NCI-H526 (cell line): ENCODE measurements around the gene LTBP4.
A peak's percentile ranks its signal among the peaks of the same experiment; 100 is the strongest.
"Not testable (repeated sequence)": the region's sequence is repeated elsewhere in the genome, so short reads cannot be mapped to it uniquely, and the experiment has no call there.

Source experiments
- DNase-seq, 2 experiments: peaks; one replicate each; lab custom pipeline; 2025; lab: John Stamatoyannopoulos, UW

LTBP4 gene

GRCh38 chr19:40611096-40611495 lies 9.9 kb downstream of the LTBP4 start:
- DNase-seq, result no peak

DNA sequence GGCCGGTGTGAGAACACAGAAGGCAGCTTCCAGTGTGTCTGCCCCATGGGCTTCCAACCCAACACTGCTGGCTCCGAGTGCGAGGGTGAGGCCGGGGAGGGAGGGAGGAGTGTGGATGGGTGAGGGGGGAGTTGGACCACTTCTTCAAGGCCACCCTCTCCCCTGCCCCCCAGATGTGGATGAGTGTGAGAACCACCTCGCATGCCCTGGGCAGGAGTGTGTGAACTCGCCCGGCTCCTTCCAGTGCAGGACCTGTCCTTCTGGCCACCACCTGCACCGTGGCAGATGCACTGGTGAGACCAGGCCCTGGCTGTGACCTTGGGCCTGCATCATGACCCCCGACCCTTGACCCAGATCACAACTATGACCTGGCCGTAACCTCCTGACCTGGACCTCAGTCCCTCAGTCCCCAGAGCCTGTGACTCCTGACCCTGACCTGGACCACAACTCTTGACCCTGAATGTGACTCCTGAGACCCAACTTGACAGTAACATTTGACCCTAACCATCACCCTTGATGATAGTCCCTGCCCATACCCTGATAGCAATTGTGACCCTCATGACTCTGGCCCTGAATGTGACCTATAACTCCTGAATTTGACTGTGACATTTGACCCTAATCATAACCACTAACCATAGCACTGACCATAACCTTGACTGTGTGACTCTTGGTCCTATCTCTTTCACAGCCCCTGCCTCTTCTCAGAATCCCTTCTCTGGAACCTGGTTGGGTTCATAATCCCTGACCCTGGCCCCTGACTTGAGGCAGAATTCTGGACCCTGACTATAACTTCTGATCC lies 10.9 kb downstream of the LTBP4 start:
- DNase-seq, result no peak

DNA sequence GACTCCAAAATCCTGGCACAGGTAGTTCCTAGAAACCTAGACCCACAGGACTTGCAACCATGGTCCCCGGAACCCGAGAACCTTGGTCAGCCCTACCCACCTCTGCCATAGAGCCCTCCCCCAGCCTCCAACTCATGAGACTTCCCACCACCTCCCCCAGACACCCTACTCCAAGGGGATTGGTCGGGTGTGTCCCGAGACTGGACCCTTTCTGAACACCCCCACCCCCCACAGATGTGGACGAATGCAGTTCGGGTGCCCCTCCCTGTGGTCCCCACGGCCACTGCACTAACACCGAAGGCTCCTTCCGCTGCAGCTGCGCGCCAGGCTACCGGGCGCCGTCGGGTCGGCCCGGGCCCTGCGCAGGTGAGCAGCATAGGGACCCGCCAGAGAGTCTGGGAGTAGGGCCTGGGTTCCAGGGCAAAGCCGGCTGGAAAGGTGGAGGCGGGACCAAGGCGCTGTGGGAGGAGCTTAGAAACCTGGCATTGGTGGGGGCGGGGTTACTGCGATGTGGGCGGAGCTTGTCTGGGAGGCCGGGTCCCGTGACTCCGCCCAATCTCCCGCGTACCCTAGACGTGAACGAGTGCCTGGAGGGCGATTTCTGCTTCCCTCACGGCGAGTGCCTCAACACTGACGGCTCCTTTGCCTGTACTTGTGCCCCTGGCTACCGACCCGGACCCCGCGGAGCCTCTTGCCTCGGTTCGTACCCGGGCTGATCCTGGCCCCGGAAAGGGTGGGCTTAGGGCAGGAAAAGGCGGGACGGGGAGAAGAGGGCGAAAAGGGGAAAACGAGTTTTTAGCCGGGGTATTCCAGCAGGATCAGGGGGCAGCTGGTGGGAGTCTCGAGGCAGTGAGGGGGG lies 11.9 kb downstream of the LTBP4 start:
- peak in 1 of 2 experiments; percentile 74 for DNase-seq

GRCh38 chr19:40613690-40614621 lies 12.8 kb downstream of the LTBP4 start:
- DNase-seq, result peak; percentile 62 to 93

GRCh38 chr19:40614622-40615411 lies 13.6 kb downstream of the LTBP4 start:
- DNase-seq, result peak; percentile 79 to 92

DNA sequence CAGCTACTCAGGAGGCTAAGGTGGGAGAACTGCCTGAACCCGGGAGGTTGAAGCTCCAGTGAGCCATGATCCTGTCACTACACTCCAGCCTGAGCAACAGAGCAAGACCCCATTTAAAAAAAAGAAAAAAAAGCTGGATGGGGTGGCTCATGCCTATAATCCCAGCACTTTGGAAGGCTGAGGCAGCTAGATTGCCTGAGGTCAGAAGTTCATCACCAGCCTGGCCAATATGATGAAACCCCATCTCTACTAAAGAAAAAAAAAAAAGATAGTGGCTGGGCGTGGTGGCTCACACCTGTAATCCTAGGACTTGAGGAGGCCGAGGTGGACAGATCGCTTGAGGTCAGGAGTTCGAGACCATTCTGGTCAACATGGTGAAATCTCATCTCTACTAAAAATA lies 15.0 kb downstream of the LTBP4 start:
- no peak for DNase-seq

- no peak for DNase-seq
Measured at GRCh38 chr19:40616941-40617340, 15.8 kb downstream of the LTBP4 start.

DNA sequence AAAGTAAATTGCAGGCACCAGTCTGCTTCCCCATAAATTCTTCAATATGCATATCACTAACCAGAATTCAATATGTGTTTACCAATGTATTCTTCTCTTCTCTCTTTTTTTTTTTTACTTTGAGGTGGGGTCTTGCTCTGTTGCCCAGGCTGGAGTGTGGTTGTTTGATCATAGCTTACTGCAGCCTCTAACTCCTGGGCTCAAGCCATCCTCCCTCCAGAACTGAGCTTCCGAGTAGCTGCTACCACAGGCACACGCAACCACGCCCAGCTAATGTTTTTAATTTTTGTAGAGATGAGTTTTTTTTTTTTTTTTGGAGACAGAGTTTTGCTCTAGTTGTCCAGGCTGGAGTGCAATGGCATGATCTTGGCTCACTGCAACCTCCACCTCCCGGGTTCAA lies 16.8 kb downstream of the LTBP4 start:
- no peak for DNase-seq

GRCh38 chr19:40619333-40620160 lies 18.4 kb downstream of the LTBP4 start:
- DNase-seq, result no peak

GRCh38 chr19:40620161-40620485 lies 19.0 kb downstream of the LTBP4 start:
- no peak for DNase-seq

- no peak for DNase-seq
Measured at GRCh38 chr19:40621283-40621682, 20.1 kb downstream of the LTBP4 start.

GRCh38 chr19:40621966-40622772 lies 21.0 kb downstream of the LTBP4 start:
- no peak for DNase-seq

- no peak for DNase-seq
Measured at GRCh38 chr19:40622773-40623075, 21.6 kb downstream of the LTBP4 start.

DNA sequence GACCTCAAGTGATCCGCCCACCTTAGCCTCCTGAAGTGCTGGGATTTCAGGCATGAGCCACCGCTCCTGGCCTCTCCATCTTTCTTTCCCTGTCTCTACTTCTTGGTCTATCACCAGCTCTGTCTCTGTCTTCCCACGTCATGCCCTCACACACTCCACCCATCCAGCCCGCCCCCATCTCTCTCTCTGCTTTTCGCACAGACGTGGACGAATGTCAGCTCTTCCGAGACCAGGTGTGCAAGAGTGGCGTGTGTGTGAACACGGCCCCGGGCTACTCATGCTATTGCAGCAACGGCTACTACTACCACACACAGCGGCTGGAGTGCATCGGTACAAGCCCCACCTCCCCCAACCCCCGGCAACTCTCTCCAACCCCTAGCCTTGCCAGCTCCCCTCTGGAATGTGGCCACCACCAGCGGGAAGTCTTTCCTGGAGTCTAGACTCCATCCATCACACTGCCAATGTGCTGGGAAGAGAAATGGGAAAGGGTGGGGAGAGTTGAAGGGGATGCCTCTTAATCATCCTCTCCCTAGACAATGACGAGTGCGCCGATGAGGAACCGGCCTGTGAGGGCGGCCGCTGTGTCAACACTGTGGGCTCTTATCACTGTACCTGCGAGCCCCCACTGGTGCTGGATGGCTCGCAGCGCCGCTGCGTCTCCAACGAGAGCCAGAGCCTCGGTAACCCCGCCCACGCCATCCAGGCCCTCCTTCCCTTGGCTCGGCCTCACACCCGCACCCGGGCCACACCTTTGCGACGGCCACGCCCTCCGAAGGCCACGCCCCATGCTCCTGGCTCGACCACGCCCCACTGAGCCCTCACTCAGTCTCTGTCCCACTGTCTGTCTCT lies 22.5 kb downstream of the LTBP4 start:
- peak; percentile 88 to 98 for DNase-seq

GRCh38 chr19:40624369-40625153 lies 23.4 kb downstream of the LTBP4 start:
- DNase-seq, result not testable (repeated sequence)

DNA sequence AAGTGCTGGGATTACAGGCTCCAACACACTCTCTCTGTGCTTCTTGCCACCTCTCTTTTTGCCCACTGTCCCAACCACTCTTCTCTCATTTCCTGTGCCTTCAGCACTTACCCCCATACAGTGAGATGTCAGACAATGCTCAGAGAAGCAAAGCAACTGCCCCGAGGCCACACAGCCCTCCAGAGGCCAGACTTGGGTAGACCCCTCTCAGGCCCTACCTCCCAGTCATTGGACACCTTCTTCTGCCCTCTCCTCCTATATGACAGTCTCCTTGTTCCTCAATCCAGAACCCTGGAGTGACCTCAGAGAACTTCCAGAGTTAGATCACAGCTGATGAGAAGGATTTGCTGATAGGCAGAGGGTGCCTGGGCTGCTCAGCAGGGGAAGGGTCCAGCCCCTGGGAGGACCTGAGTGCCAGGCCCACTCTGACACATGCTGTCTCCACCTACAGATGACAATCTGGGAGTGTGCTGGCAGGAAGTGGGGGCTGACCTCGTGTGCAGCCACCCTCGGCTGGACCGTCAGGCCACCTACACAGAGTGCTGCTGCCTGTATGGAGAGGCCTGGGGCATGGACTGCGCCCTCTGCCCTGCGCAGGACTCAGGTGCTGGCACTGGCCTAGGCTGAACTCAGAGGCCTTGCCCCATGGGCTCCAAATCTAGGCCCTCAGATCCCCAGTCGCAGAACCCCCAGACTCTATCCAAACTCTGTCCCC lies 24.4 kb downstream of the LTBP4 start:
- no peak for DNase-seq

- no peak for DNase-seq
Measured at GRCh38 chr19:40626918-40627317, 25.7 kb downstream of the LTBP4 start.
